Testis (tissue), 3 donors: ENCODE measurements around the gene MVD. TPM values are rescaled to one million over a fixed set of nuclear protein-coding genes. Genes with fewer than 3 reads are reported as not detected.
A peak's percentile ranks its signal among the peaks of the same experiment; 100 is the strongest.

Experiments
- DNase-seq: peaks from one replicate; pipeline ENCODE4 v3.0.0-alpha.2; 2019
- H3K27ac ChIP-seq, 2 donors: fragments of 200-600 bp; sonication (generic); one replicate each; pipeline ENCODE4 v1.5.1; 2019
- H3K27me3 ChIP-seq: fragments of 200-600 bp; sonication (generic); one replicate; pipeline ENCODE4 v1.5.1; 2019
- H3K36me3 ChIP-seq: fragments of 200-600 bp; sonication (generic); one replicate; pipeline ENCODE4 v1.5.1; 2017; ENCODE audit warnings: low read depth; ENCODE audit errors: missing control alignments
- H3K4me1 ChIP-seq: fragments of 200-600 bp; sonication (generic); one replicate; pipeline ENCODE4 v1.5.1; 2019
- H3K4me3 ChIP-seq, 2 donors: fragments of 200-600 bp; sonication (generic); one replicate each; pipeline ENCODE4 v1.5.1; 2017 to 2019
- H3K9me3 ChIP-seq: fragments of 200-600 bp; sonication (generic); one replicate; pipeline ENCODE4 v1.5.1; 2017
- POLR2A ChIP-seq: fragments of 450-650 bp; IDR thresholded peaks from one replicate; pipeline ENCODE4 v1.6.1; 2017; ENCODE audit warnings: antibody characterized with exemption, mild to moderate bottlenecking, moderate library complexity
- WGBS, 2 donors: methylation state at CpG; one replicate each; pipeline ENCODE4 v1.1.5; 2018; 5-methylcytosine and 5-hydroxymethylcytosine counted together
- intact Hi-C: fragments of 100-400 bp; cut with DNase I; formaldehyde crosslinking; loops from one replicate; pipeline ENCODE4 v1.15.1; 2023; ENCODE audit warnings: low total_unique reads
- polyA plus RNA-seq: library from polyadenylated mRNA; stranded (reverse); fragments of 350-450 nt; fragmentation: Illumina TruSeq; extraction: RNeasy Lipid Tissue Mini Kit (QIAGEN cat#74804); gene quantifications from one replicate; pipeline ENCODE4 v1.2.3, GENCODE V29; 2014; ENCODE audit warnings: low read depth, low replicate concordance; ENCODE audit not compliant: insufficient read depth
- total RNA-seq, 2 donors: library from RNA; depleted of rRNA; stranded (reverse); fragments of >200 nt; gene quantifications; one replicate each; pipeline ENCODE4 v1.2.3, GENCODE V29; 2016
- TF ChIP-seq, protein P1 (sequence below), 3 experiments: fragments of 450-650 bp in 2 of 3; fragments of 200-600 bp in 1 of 3; sonication (generic) in 1 of 3; IDR thresholded peaks; one replicate each; pipeline ENCODE4 v1.5.1; 2016 to 2019; ENCODE audit warnings: antibody characterized with exemption in 3 of 3, mild to moderate bottlenecking in 2 of 3, moderate library complexity in 1 of 3

The MVD gene
- total and polyA plus RNA-seq, 3 donors from 2014 or later = 46.6 to 100 (median 56.1) TPM

DNA sequence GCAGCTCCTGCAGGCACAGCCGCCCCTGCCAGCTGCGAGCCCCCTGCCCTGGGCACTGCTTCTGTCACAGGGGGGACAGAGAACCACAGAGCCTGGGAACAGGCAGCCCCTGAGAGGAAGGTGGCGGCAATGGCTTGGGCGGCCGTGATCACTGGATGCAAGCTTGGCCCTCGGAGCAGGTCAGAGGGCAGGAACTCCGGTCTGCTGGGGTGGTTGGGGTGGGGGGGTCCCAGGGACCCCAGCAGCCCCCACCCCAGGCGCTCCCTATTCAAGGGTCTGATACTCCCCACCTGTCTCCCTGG lies 10.2 kb downstream of the MVD start:
- intact Hi-C loops = no loop called here
- no peak for DNase-seq
- no peaks in the 10 kb centered on the region for H3K27me3 ChIP-seq
- H3K4me3 ChIP-seq = no peak overlapping the region
- H3K27ac ChIP-seq = no peak overlapping the region
- H3K4me1 ChIP-seq = peaks cover 5% of the 10 kb centered on the region
- no peaks in the 10 kb centered on the region for H3K36me3 ChIP-seq
- 96 to 100% methylated on average over 1 to 8 of the region's 8 CpGs for WGBS, 2 donors
- TF ChIP-seq, protein P1, sequence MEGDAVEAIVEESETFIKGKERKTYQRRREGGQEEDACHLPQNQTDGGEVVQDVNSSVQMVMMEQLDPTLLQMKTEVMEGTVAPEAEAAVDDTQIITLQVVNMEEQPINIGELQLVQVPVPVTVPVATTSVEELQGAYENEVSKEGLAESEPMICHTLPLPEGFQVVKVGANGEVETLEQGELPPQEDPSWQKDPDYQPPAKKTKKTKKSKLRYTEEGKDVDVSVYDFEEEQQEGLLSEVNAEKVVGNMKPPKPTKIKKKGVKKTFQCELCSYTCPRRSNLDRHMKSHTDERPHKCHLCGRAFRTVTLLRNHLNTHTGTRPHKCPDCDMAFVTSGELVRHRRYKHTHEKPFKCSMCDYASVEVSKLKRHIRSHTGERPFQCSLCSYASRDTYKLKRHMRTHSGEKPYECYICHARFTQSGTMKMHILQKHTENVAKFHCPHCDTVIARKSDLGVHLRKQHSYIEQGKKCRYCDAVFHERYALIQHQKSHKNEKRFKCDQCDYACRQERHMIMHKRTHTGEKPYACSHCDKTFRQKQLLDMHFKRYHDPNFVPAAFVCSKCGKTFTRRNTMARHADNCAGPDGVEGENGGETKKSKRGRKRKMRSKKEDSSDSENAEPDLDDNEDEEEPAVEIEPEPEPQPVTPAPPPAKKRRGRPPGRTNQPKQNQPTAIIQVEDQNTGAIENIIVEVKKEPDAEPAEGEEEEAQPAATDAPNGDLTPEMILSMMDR (IDR thresholded peaks at IDR 0.05) = no peak
- no peak for TF ChIP-seq POLR2A
- H3K9me3 ChIP-seq = no peaks in the 10 kb centered on the region

DNA sequence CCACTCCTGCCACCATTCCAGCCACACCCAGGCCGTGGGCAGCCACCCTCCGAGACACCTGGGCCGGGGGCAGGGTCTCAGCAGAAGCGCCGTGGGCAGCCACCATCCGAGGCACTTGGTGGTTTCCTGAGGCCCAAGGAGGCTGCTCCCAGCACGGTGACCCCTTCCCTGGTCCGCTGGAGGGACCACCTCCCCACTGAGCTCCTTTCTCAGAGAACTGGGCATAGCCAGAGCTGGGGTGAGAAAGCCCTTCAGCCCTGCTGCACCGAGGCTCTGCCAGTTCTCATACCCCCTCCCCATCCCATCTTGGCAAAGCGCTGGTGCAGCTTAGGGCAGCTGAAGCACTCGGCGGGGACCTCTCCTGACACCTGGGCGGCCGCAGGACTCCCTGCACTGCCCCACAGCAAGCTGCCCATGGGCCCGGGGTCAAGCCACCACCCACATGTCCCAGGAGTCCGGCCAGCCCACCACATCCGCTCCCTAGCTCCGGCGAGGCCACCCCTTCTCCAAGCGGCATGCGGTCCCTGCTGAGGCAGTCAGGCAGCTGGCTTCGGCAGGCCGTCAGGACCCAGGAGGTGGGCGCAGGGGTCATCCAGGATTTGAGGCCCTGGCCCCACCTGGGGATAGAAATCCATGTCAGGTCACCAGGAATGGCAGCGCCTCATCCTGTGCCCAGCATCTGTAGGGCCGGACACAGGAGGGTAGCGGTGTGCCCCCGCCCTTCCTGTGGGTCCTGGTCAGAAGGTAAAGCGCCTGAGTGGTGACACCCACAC lies 10.7 kb downstream of the MVD start:
- 88 to 100% methylated on average over 5 to 29 of the region's 29 CpGs for WGBS, 2 donors
- Histone ChIP-seq H3K9me3 (no peaks in the 10 kb centered on the region), H3K4me1 (peaks cover 5% of the 10 kb centered on the region), H3K27me3 (no peaks in the 10 kb centered on the region), H3K36me3 (no peaks in the 10 kb centered on the region), H3K4me3 (no peak overlapping the region), H3K27ac (no peak overlapping the region)
- intact Hi-C loops = no loop called here
- no peak for DNase-seq
- no peak for TF ChIP-seq POLR2A
- TF ChIP-seq, protein P1 (IDR thresholded peaks at IDR 0.05) = no peak

DNA sequence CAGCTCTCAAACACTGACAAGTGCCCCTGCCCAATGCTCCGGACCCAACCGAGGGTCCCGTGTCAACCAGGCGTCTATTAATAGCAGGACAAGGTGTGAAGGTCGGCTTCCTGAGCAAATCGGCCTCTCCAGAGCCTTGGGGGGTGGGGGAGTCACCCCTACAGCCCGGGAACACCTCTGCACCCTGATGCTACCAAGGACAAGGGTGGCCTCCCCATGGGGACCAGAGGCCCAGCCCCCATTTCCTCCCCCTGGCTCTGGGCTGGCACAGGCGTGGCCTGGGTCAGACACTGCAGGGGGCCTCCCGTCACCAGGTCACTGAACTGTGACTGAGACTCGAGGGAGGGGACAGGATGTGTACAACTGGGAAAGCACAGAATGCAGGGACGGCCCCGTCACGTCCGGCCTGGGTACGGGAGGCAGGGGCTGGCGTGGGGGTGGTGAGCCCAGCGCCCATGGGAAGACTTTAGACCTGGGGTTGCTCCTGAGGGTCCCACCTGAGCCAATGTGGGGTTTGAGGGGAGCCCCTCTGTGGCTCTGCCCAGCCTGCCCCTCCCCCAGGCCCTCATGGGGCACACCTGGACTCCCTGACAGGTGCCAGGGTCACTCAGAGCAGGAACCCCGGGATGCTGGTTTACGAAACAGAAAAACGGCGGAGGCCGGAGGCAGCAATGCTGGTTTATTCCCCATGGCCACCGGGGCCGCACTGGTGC lies 11.5 kb downstream of the MVD start:
- TF ChIP-seq, protein P1 (IDR thresholded peaks at IDR 0.05) = no peak
- no peak for TF ChIP-seq POLR2A
- H3K36me3 ChIP-seq = no peaks in the 10 kb centered on the region
- H3K9me3 ChIP-seq = no peaks in the 10 kb centered on the region
- 30 to 64% methylated on average over 2 to 24 of the region's 24 CpGs for WGBS, 2 donors
- DNase-seq = no peak
- no peak overlapping the region for H3K27ac ChIP-seq
- peaks cover 5% of the 10 kb centered on the region for H3K4me1 ChIP-seq
- no peaks in the 10 kb centered on the region for H3K27me3 ChIP-seq
- peak overlapping the region; percentile 47 to 65 for H3K4me3 ChIP-seq
- intact Hi-C loops = no loop called here

DNA sequence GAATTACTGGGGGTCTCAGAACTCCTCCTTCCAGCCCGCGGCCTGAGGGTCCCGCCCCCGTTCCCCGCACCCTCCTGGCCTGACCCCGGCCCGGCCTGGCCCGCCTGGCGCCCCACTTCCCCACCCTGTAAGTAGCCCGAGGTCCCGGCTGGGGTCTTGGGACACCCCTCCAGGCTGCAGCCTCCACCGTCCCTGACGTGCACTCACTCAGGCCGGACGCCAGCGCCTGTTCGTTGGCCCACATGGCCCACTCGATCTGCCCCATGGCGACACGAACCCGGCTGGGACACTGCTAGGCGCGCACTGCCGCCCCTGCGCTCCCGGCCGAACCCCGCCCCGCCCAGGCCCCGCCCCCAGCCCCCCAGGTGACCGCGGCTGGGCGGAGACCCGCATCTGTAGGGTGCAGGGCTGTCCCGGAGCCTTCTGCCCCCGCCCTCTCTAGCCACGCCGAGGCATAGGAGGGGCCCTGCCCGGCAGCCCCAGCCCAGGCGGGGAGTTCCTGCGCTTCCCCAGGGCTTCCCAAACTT lies 12.1 kb downstream of the MVD start, which contains the start of gene CYBA:
CYBA (minus strand) TSS at position 305 of the 527 bp plus-strand sequence; CDS start at position 265, 40 bp downstream.
- H3K36me3 ChIP-seq = no peaks in the 10 kb centered on the region
- intact Hi-C loops = no loop called here

More for the DNA sequence above, 12.1 kb downstream of the MVD start, which contains the start of gene CYBA:
- Histone ChIP-seq H3K9me3 (no peaks in the 10 kb centered on the region), H3K27ac (peak within 1 kb of the TSS in 1 of 2 donors; percentile 30), H3K4me3 (peak within 1 kb of the TSS; percentile 47 to 65), H3K27me3 (no peaks in the 10 kb centered on the region), H3K4me1 (peaks cover 5% of the 10 kb centered on the region)
- peak; percentile 36 for DNase-seq
- TF ChIP-seq, protein P1 (IDR thresholded peaks at IDR 0.05) = no peak
- TF ChIP-seq POLR2A = no peak
- WGBS, 2 donors = 4 to 24% methylated on average over 5 to 35 of the region's 41 CpGs
